OCI-LY1 (cell line): ENCODE measurements around the gene KIFC3.
A peak's percentile ranks its signal among the peaks of the same experiment; 100 is the strongest.

ENCODE experiments used
- H2AFZ ChIP-seq: fragments of 200-600 bp; sonication (generic), shearing (Covaris generic); 2 replicates; pipeline ENCODE4 v1.6.0; 2014; ENCODE audit warnings: antibody characterized with exemption, mild to moderate bottlenecking, low read length
- H3F3A ChIP-seq: fragments of 200-600 bp; sonication (generic), shearing (Covaris generic); 2 replicates; pipeline ENCODE4 v1.6.0; 2014; ENCODE audit warnings: mild to moderate bottlenecking, antibody characterized with exemption, low read length, moderate library complexity; ENCODE audit not compliant: insufficient read depth
- H3K27ac ChIP-seq: fragments of 200-600 bp; sonication (generic); 2 replicates; pipeline ENCODE4 v1.5.1; 2014; ENCODE audit warnings: low read length, mixed run types, mild to moderate bottlenecking, low read depth; ENCODE audit not compliant: poor library complexity, severe bottlenecking
- H3K27me3 ChIP-seq: fragments of 200-600 bp; sonication (generic); 2 replicates; pipeline ENCODE4 v1.6.0; 2014; ENCODE audit warnings: antibody characterized with exemption, mild to moderate bottlenecking, low read length, moderate library complexity; ENCODE audit not compliant: insufficient read depth
- H3K36me3 ChIP-seq: fragments of 200-600 bp; sonication (generic); 2 replicates; pipeline ENCODE4 v1.6.1; 2014; ENCODE audit warnings: mild to moderate bottlenecking, antibody characterized with exemption, low read length, moderate library complexity, mixed read lengths; ENCODE audit not compliant: insufficient read depth
- H3K4me1 ChIP-seq: fragments of 200-600 bp; sonication (generic); 2 replicates; pipeline ENCODE4 v1.5.1; 2014; ENCODE audit warnings: mild to moderate bottlenecking, low read length, moderate library complexity; ENCODE audit not compliant: insufficient read depth, severe bottlenecking
- H3K4me2 ChIP-seq: fragments of 200-600 bp; sonication (generic), shearing (Covaris generic); 2 replicates; pipeline ENCODE4 v1.6.1; 2014; ENCODE audit warnings: low read length
- H3K4me3 ChIP-seq: fragments of 200-600 bp; sonication (generic); 2 replicates; pipeline ENCODE4 v1.5.1; 2014; ENCODE audit warnings: low read length, low read depth, mild to moderate bottlenecking, mixed read lengths; ENCODE audit not compliant: poor library complexity, severe bottlenecking
- H3K79me2 ChIP-seq: fragments of 200-600 bp; shearing (Covaris generic); 2 replicates; pipeline ENCODE4 v1.6.1; 2016; ENCODE audit warnings: mixed run types, low read length, mixed read lengths; ENCODE audit not compliant: insufficient read depth
- H3K9ac ChIP-seq: fragments of 200-600 bp; sonication (generic), shearing (Covaris generic); 2 replicates; pipeline ENCODE4 v1.6.1; 2014; ENCODE audit warnings: mild to moderate bottlenecking, low read length, mixed read lengths
- H3K9me2 ChIP-seq: fragments of 200-600 bp; sonication (generic), shearing (Covaris generic); 2 replicates; pipeline ENCODE4 v1.6.1; 2014; ENCODE audit warnings: low read depth, mild to moderate bottlenecking, low read length, mixed read lengths
- H3K9me3 ChIP-seq: fragments of 200-600 bp; shearing (Covaris generic); 2 replicates; pipeline ENCODE4 v1.6.1; 2014; ENCODE audit warnings: low read length, mixed read lengths
- H4K20me1 ChIP-seq: fragments of 200-600 bp; sonication (generic), shearing (Covaris generic); 2 replicates; pipeline ENCODE4 v1.6.0; 2016; ENCODE audit warnings: mild to moderate bottlenecking, low read length; ENCODE audit not compliant: insufficient read depth
- EZH2 ChIP-seq: fragments of 200-600 bp; sonication (generic), shearing (Covaris generic); IDR thresholded peaks from 2 replicates; pipeline ENCODE4 v1.8.0; 2017; ENCODE audit warnings: borderline replicate concordance, mixed run types, mild to moderate bottlenecking, antibody characterized with exemption, low read length, moderate library complexity, mixed read lengths
- TF ChIP-seq, protein P1 (sequence below): fragments of 200-600 bp; sonication (generic), shearing (Covaris generic); IDR thresholded peaks from 2 replicates; pipeline ENCODE4 v1.5.1; 2017; ENCODE audit warnings: mild to moderate bottlenecking, antibody characterized with exemption, low read length, moderate library complexity, mixed read lengths

KIFC3 gene

DNA sequence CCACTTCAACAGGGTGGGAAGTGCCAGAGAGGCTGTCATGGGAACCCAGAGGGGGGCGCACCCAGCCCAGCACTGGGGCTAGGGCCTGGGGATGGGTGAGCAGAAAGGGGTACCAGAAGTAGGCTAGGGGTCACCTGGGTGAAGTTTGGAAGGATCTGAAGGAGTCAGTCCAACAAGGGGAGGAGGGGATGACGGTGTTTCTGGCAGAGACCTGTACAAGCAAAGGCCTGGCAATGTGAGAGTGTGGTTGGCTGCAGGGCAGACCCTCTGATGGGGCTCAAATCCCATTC is 80.1 kb downstream of the KIFC3 start:
- H3K9ac ChIP-seq, result no peak overlapping the region
- no peaks in the 10 kb centered on the region for H3K9me3 ChIP-seq
- 0 out of 2 replicates have a peak, but pooled peaks cover 3% of the 10 kb centered on the region for H3K27me3 ChIP-seq
- H3K4me1 ChIP-seq, result no peaks in the 10 kb centered on the region
- TF ChIP-seq EZH2, result no peak
- TF ChIP-seq, protein P1, sequence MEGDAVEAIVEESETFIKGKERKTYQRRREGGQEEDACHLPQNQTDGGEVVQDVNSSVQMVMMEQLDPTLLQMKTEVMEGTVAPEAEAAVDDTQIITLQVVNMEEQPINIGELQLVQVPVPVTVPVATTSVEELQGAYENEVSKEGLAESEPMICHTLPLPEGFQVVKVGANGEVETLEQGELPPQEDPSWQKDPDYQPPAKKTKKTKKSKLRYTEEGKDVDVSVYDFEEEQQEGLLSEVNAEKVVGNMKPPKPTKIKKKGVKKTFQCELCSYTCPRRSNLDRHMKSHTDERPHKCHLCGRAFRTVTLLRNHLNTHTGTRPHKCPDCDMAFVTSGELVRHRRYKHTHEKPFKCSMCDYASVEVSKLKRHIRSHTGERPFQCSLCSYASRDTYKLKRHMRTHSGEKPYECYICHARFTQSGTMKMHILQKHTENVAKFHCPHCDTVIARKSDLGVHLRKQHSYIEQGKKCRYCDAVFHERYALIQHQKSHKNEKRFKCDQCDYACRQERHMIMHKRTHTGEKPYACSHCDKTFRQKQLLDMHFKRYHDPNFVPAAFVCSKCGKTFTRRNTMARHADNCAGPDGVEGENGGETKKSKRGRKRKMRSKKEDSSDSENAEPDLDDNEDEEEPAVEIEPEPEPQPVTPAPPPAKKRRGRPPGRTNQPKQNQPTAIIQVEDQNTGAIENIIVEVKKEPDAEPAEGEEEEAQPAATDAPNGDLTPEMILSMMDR, result no peak
- H3K9me2 ChIP-seq, result no peaks in the 10 kb centered on the region
- no peaks in the 10 kb centered on the region for H3K79me2 ChIP-seq
- no peaks in the 10 kb centered on the region for H3F3A ChIP-seq
- no peaks in the 10 kb centered on the region for H3K36me3 ChIP-seq
- no peak overlapping the region for H2AFZ ChIP-seq
- H3K4me3 ChIP-seq, result no peak overlapping the region
- H3K27ac ChIP-seq, result no peak overlapping the region
- H3K4me2 ChIP-seq, result no peak overlapping the region
- H4K20me1 ChIP-seq, result no peaks in the 10 kb centered on the region

GRCh38 chr16:57721356-57722209 is 80.7 kb downstream of the KIFC3 start:
- H2AFZ ChIP-seq, result no peak overlapping the region
- no peak overlapping the region for H3K4me2 ChIP-seq
- no peak overlapping the region for H3K4me3 ChIP-seq
- no peaks in the 10 kb centered on the region for H3K4me1 ChIP-seq
- TF ChIP-seq, protein P1, result no peak
- no peak for TF ChIP-seq EZH2
- H3K9ac ChIP-seq, result no peak overlapping the region
- H3F3A ChIP-seq, result no peaks in the 10 kb centered on the region
- H3K9me2 ChIP-seq, result no peaks in the 10 kb centered on the region
- no peaks in the 10 kb centered on the region for H4K20me1 ChIP-seq
- no peak overlapping the region for H3K27ac ChIP-seq
- no peaks in the 10 kb centered on the region for H3K79me2 ChIP-seq
- H3K9me3 ChIP-seq, result no peaks in the 10 kb centered on the region
- H3K36me3 ChIP-seq, result no peaks in the 10 kb centered on the region
- H3K27me3 ChIP-seq, result 0 out of 2 replicates have a peak, but pooled peaks cover 3% of the 10 kb centered on the region

- TF ChIP-seq, protein P1, result peak; percentile 34
- no peak for TF ChIP-seq EZH2
- Histone ChIP-seq H3K4me2 (no peak overlapping the region), H3K9me3 (no peaks in the 10 kb centered on the region), H3K9ac (no peak overlapping the region), H3K27me3 (peaks cover 6% of the 10 kb centered on the region; the same call in 1 of the 2 replicates), H3K4me1 (no peaks in the 10 kb centered on the region), H3K27ac (no peak overlapping the region), H3K36me3 (no peaks in the 10 kb centered on the region), H3K4me3 (no peak overlapping the region), H4K20me1 (no peaks in the 10 kb centered on the region), H3K9me2 (no peaks in the 10 kb centered on the region), H3F3A (no peaks in the 10 kb centered on the region), H2AFZ (no peak overlapping the region), H3K79me2 (no peaks in the 10 kb centered on the region)
Measured at GRCh38 chr16:57720142-57720575, 82.1 kb downstream of the KIFC3 start.
